Mesenteric fat pad (tissue), 1 donor: ENCODE data around the gene CAMSAP2. TPM values are rescaled to one million over a fixed set of nuclear protein-coding genes. Genes with fewer than 3 reads are reported as not detected.
"Not testable (repeated sequence)": the region's sequence is repeated elsewhere in the genome, so short reads cannot be mapped to it uniquely, and the experiment has no call there.

Source experiments
- DNase-seq: peaks from one replicate; pipeline ENCODE4 v3.0.0-alpha.2; 2020; ENCODE audit warnings: low spot score
- total RNA-seq: library from RNA; stranded (reverse); fragmentation: NEBNext Ultra II Directional; extraction: Animal tissue kit (Norgen Biotek cat#: 25700); gene quantifications from one replicate; pipeline ENCODE4 v1.2.1, GENCODE V29; 2021
- donor health status: DM: yes; HTN: yes; CAD: no.

The CAMSAP2 gene
- total RNA-seq, 1 donor from 2014 or later, result 36.4 TPM

DNA sequence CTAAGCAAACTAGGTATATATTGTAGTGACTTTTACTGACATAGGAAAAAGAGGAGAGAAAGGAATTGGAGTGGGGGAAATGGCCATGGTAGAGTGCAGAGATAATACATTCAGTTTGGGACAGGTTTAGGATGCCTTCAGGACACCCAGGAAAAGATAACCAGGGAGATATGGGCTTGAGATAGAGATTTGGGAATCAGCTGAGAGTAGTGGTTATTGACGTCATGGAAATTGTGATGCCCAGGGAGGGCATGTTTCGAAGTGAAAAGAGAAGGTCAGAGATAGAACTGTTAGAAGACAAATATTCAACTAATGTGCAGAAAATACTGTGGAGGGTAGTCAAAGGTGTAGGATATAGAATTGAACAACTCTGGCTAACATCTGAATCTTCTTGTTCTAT lies 40.6 kb downstream of the CAMSAP2 start:
- no peak for DNase-seq

DNA sequence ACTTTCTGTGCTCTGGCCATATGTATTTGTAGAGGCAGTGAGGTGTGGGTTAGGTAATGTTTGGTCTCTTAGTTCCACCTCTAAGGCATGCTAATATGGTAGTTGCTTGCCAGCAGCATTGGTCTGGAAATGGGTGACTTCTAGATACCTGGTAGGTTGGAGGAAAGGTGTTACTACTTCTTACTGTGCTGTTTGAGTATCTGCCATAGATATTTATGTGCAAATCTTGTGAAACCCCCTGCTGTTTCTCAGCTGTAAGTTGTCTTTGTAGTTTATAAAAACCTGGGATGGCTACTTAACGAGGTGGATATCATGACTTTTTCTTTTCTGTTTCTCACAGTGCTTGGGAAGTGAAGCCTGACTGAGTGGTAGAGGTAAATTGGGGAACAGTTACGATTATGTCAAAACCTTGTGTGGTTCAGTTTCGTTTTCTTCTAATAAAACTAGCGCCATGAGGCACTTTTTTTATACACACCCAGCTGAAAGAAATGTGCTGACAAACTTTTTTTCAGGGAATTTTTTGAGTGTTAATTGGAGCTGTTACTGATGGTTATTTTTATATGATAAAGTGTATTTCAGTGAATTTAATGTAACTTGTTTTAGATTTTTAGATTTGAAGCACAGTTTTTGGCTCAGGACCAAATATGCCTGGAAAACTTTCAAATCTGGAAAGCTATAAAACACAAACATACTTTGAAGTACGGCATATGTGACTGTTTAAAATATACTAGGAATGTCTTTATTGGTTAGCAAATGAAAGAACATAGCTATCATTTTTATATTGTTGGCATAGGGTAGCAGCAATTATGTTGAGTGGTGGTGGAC lies 42.1 kb downstream of the CAMSAP2 start:
- DNase-seq, result no peak

DNA sequence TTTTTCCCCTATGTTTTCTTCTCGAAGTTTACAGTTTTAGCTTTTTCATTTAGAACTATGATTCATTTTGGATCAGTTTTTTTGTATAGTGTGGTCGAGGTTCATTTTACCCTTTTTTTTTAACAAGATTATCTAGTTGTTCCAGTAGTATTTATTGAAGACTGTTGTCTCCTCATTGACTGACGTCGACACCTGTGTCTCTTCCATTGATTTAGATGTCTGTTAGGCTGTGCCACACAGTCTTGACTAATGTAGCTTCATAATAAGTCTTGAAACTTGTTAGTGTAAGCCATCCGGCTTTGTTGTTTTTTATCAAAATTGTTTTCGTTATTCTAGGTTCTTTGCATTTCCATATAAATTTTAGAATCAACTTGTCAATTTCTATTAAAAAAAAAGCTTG lies 45.2 kb downstream of the CAMSAP2 start:
- DNase-seq, result no peak

DNA sequence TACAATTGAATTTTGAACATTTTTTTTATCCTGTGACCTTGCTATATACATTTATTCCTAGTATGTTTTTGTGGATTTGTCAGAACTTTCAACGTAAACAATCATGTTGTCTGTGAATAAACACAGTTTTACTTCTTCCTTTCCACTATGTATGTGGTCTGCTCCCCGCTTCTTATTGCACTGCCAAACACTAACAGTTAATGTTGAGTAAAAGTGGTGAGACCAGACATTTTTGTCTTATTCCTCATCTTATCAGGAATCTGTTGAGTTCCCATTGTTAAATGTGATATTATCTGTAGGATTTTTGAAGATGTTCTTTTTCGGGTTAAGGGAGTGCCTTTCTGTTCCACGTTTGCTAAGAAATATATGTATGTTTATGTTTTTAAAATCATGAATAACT lies 45.9 kb downstream of the CAMSAP2 start:
- no peak for DNase-seq

DNA sequence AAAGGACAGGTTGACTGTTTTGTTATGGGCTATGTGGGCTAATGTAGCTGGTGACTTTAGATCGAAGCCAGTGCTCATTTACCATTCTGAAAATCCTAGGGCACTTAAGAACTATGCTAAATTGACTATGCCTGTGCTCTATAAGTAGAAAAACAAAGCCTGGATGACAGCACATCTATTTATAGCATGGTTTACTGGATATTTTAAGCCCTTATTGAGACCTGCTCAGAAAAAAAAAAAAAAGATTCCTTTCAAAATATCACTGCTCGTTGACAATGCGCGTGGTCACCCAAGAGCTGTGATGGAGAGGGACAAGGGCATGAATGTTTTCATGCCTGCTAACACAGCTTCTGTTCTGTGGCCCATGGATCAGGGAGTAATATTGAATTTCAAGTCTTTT lies 48.1 kb downstream of the CAMSAP2 start:
- DNase-seq, result no peak

DNA sequence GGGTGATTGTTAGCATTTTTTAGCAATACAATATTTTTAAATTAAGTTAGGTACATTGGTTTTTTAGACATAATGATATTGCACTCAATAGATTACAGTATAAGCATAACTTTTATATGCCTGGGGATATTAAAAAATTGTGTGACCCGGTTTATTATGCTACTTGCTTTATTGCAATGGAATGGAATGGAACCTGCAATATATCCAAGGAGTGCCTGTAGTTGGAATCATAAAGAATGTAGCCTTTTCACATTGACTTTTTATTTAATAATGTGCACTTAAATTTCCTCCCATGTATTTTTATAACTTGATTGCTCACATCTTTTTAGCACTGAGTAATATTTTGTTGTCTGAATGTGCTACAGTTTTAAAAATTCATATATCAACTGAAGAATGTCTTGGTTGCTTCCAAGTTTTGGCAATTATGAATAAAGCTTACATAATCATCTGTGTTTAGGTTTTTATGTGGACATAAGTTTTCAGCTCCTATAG lies 49.2 kb downstream of the CAMSAP2 start:
- DNase-seq, result no peak

DNA sequence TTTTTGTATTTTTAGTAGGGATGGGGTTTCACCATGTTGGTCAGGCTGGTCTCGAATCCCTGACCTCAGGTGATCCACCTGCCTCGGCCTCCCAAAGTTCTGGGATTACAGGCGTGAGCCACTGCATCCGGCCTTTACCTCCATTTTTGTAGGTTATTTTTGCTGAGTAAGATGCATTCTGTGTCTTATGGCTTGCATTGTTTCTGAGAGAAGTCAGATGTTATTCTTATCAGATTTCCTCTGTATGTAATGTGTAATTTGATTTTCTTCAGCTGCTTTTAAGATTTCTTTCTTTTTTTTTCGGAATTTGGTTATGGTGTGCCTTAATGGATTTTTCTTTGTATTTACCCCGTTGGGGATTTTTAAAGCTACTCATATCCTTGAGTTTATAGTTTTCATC lies 52.3 kb downstream of the CAMSAP2 start:
- DNase-seq, result not testable (repeated sequence)

DNA sequence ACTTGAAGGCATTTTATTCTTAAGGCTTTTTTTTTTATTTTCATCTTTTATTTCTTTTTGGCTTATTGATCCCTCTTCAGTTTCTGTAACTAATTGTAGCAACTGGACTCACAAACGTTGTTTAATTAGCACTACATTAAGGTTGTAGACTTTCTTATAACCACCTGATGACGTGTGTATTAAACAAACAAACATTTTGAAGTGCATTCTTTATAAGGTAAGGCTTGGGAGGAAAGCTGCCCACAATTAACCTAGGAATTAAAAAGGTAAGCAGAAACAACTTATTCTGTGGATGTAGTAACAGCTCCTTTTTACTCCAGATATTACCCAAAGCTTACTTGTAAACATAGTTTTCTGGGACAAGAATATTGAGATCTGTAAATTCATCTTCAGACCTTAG lies 55.0 kb downstream of the CAMSAP2 start:
- DNase-seq, result no peak

DNA sequence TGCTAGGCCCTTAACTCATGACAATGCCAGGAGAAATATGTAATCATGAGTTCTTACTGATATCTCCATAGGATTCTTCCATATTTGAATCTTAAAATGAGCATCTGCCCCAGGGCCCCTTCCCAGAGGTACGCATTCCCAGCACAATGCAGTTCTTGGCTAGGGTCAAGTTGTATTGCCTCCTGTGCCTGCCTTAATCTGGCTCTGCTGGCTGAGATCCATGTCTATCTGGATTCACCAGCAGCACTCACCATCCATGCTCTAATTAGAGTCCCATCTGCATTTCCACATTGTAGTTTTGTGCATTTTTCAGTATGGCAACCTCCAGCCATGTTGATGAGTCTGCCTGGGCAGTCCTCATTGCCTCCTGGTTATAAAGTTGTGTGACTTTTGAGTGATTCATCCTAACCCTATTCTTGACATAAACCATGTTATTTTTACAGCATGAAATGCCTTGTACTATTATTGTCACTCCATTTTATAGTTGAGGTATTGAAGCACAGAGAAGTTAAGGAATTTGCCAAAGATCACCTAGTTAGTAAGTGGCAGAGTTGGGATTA lies 55.9 kb downstream of the CAMSAP2 start:
- DNase-seq, result no peak

DNA sequence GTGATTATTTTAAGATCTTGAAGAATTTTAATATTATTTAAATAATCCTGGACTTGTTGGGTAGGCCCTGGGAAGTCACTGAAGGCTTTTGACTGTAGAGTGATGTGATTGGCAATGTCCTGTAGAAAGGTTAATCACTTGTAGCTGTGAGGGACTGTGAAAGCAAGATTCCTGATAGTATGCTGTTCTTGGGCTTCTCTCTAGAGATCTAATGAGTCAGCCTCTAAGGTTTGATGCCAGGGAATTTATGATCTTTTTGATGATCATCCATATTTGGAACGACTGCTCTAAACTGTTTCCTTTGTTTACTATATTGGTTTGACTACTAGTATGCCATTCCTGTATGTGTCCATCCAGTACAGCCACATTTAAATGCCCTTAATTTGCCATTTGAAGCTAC lies 56.5 kb downstream of the CAMSAP2 start:
- no peak for DNase-seq

DNA sequence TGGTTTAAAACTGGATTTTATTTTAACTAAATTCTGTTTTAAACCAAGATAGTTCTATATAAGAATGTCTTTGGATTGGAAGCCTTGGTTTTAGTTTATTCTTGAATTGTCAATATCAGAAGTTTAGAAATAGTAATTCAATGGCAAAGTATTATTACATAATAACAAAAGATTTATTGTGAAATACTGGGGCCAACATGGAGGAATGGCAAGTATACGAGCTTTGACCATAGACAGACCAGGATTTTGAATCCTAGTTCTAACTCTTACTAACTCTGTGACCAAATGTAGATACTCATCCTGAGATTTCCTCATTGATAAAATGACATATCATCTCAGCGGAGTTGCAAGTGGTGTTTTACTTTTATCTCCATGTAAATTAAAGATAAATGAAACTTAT lies 63.3 kb downstream of the CAMSAP2 start:
- DNase-seq, result no peak

DNA sequence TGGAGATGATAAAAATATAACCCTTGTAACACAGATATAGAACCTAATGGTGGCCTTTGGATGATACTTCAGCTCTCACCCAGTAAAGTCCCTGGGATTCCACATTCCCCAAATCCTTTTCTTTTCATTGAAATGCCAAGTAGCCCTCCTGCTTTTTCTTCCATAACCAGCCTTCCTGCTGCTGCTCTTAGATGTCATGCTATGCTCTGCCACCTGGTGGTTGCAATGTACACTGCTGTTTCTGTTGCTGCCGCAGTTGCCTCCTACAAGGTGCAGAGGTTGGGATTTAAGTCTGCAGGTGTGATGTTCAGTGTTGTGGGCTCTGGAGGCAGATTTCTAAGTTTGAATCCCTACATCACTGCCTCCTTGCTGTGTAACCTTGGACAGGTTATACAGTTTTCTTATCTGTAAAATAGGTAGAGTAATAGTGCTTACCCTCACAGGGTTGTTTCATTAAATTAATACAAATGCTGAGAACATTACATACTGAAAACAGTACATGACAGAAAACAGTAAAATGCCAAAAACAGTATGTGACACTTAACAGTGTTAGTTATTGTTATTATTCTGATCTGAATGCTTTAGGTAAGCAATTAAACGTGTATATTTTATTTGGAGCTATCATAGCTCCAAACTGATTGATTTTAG lies 64.3 kb downstream of the CAMSAP2 start:
- no peak for DNase-seq

DNA sequence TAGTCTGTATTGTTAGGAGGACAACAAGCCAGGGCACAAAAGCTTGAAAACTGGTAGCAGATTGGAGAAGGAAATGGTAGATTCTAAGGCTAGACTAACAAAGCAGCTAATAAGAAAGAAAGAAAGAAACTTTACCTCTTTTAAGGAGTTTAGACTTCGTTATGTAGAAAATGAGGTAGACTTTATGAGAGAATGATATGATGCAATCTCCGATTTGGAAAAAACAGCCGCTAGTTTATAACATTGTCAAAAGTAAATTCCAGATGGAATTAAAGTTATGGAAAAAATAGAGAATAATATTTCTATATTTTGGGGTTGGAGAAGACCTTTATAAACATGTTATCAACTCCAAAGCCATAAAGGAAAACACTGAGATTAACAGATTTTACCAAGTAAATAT lies 67.0 kb downstream of the CAMSAP2 start:
- no peak for DNase-seq

DNA sequence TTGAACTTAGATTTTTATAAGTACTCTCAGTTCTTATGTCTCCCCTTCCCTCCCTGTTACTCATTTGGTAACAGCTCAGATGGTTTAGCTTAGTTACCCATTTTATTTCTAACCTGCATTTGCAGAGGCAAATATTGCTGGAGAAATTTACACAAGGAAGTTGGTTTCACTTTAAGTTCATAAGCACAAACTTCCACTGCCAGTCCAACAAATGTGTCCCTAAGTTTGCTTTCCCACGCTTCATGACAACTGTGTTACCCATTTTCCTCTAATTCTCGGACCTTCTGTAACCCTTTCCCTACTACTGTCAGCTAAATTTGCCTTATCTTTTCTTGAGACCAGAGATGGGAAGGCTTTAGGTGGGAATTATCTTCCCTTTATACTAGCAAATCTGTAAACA lies 70.2 kb downstream of the CAMSAP2 start:
- DNase-seq, result no peak

DNA sequence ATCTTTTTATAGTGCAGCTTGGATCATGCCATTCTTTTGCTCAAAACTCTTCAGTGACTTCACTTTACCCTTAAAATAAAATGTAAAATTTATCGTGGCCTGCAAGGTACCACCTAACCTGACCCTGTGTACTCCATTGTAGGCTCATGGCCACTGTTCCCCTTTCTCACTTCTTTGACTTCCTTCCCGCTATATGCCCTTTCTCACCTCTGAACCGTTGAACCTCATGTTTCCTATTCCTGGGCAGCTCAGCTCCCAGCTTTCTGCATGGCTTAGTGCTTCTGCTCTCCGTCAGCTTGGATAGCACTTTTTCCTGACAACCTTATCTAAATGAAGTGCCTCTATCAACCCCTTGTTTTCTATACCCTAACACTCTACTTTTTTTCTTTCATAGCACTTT lies 73.0 kb downstream of the CAMSAP2 start:
- DNase-seq, result no peak

DNA sequence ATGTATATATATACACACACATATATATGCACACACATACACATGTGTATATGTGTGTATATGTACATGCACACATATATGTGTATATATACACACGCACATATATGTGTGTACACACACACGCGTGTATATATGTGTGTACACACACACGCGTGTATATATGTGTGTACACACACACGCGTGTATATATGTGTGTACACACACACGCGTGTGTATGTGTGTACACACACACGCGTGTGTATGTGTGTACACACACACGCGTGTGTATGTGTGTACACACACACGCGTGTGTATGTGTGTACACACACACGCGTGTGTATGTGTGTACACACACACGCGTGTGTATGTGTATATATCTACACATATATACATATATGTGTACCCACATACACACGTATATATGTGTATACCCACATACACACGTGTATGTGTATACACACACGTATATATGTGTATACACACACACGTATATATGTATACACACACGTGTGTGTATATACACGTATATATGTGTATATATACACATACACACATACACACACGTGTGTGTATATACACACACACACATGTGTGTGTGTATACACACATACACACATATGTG lies 78.0 kb downstream of the CAMSAP2 start:
- not testable (repeated sequence) for DNase-seq

DNA sequence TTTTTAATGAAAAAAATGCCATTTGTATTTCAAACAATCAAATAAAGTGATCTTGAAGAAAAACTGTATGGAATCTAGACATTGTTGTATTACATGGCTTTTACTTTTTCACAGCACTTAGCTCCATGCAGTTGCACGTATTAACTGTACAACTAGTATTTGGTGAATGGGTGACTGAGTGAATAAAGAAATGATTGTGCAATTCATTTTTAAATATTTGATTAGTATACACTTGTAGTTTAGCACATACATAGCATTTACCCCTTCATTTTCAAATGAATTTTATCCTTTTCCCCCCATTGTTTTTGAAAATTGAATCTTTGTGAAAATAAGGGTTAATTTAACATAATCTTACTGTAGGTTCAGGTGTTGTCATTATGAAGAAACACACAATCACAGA lies 79.6 kb downstream of the CAMSAP2 start:
- no peak for DNase-seq

DNA sequence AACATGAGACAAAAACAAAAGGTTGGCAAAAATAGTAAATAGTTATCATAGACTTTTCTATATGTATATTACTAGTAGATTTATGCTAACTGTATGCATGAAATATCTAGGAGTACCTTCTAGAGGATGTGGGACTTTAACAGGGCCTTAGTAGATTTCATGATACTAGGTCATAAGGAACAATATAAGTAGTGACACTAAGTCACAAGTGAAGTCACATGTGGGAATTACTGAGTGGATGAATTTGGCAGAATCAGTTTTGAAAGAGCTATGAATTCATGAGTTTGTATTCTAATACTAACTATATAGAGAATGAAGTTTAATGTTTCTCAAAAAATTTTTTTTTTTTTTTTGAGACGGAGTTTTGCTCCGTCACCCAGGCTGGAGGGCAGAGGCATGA lies 81.0 kb downstream of the CAMSAP2 start:
- no peak for DNase-seq

DNA sequence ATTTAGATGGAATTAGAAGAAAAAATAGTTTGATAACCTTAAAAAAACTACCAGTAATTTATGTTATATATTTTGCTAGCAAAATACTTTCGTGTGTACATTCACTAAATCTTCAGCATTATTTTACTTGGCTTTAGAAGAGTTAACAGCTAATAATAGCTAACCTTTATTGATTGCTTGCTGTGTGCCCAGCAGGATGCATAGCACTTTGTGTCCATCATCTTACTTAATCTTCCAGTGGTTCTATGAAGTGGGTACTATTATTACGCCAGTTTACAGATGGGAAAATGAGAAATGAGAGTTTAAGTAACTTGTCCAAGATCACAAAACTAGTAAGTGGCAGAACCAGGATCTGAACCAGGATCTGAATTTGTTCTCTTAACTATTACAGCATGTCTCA lies 92.4 kb downstream of the CAMSAP2 start:
- DNase-seq, result no peak

DNA sequence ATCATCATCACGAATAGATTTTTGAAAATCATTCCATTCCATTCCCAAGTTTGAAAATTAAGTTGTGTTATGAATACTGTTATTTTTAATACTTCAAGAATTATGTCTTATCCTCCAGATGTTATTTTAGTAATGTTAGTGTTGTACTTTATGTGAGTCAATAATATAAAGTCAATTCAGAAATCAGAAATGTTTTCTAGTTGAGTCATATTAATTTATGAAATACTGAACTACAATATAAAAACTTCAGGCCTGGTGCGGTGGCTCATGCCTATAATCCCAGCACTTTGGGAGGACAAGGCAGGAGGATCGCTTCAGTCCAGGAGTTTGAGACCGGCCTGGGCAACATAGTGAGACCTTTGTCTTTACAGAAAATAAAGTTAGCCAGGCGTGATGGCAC lies 95.7 kb downstream of the CAMSAP2 start:
- no peak for DNase-seq

DNA sequence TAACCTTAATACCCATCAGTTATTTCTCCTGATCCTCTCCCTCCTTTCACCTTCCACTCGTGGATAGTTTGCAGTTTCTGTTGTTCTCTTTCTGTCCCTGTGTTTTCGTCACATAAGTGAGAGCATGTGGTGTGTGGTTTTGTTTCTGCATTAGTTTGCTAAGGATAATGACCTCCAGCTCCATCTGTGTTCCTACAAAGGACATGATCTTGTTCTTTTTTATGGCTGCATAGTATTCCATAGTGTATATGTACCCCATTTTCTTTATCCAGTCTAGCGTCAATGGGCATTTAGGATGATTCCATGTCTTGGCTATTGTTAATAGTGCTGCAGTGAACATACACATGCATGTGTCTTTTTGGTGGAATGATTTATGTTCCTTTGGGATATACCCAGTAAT lies 97.5 kb downstream of the CAMSAP2 start:
- no peak for DNase-seq

DNA sequence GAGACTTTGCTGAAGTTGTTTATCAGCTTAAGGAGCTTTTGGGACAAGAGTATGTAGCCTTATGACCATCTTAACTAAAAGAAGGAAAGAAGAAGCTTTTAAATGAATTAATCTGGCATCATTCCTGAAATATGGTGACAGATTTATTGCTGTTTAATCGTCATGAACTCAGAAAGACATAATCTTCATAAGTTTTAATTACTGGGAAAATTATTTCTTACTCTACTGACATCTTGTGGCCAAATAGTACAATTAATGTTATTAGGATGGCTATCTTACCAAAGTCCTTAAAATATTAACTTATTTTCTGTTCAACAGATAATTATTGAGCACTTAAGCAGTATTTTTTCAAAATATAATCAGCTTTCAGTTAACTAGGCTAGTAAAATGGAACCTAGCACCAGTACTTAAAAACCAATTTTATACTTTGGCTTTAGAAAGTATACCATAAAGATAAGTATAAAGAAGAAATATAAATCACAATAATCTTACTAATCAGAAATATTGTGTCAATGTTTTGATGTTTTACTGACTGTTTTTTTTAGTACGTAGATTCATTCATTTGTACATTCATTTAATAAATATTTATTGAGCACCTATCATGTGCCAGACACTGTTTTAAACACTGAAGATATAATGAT lies 99.4 kb downstream of the CAMSAP2 start:
- DNase-seq, result no peak
